Islet of Langerhans (tissue), 1 donor: ENCODE data around the gene LPIN1.

Source experiments
- FAIRE-seq: peaks from one replicate; lab custom pipeline; 2011; peaks lifted over from hg19 to GRCh38; lab: Jason Lieb, UNC

The LPIN1 gene

GRCh38 chr2:11762799-11763461 lies 16.5 kb downstream of the LPIN1 start:
- FAIRE-seq: no peak

GRCh38 chr2:11764359-11764758 lies 17.9 kb downstream of the LPIN1 start:
- peak; percentile 51 for FAIRE-seq

GRCh38 chr2:11764920-11765319 lies 18.5 kb downstream of the LPIN1 start:
- FAIRE-seq: no peak

- no peak for FAIRE-seq
Measured at GRCh38 chr2:11765501-11765900, 19.1 kb downstream of the LPIN1 start.

GRCh38 chr2:11766016-11766415 lies 19.6 kb downstream of the LPIN1 start:
- no peak for FAIRE-seq

- FAIRE-seq: no peak
Measured at GRCh38 chr2:11767779-11768178, 21.3 kb downstream of the LPIN1 start.

- FAIRE-seq: no peak
Measured at GRCh38 chr2:11768946-11769345, 22.5 kb downstream of the LPIN1 start.

- FAIRE-seq: no peak
Measured at GRCh38 chr2:11769516-11769915, 23.1 kb downstream of the LPIN1 start.

GRCh38 chr2:11770531-11771188 lies 24.2 kb downstream of the LPIN1 start:
- FAIRE-seq: no peak

GRCh38 chr2:11771971-11772615 lies 25.7 kb downstream of the LPIN1 start:
- FAIRE-seq: no peak

- FAIRE-seq: no peak
Measured at GRCh38 chr2:11773111-11773510, 26.7 kb downstream of the LPIN1 start.

- FAIRE-seq: no peak
Measured at GRCh38 chr2:11773747-11774525, 27.5 kb downstream of the LPIN1 start.

GRCh38 chr2:11774600-11774999 lies 28.2 kb downstream of the LPIN1 start:
- FAIRE-seq: no peak

GRCh38 chr2:11775384-11775783 lies 29.0 kb downstream of the LPIN1 start:
- no peak for FAIRE-seq

- no peak for FAIRE-seq
Measured at GRCh38 chr2:11777066-11777782, 30.8 kb downstream of the LPIN1 start.

GRCh38 chr2:11777886-11778415 lies 31.5 kb downstream of the LPIN1 start:
- no peak for FAIRE-seq

GRCh38 chr2:11778416-11778815 lies 32.0 kb downstream of the LPIN1 start:
- FAIRE-seq: no peak

GRCh38 chr2:11778923-11779757 lies 32.7 kb downstream of the LPIN1 start:
- no peak for FAIRE-seq

- FAIRE-seq: no peak
Measured at GRCh38 chr2:11781602-11782001, 35.2 kb downstream of the LPIN1 start.

GRCh38 chr2:11784280-11784679 lies 37.8 kb downstream of the LPIN1 start:
- no peak for FAIRE-seq
